H1 (cell line): Measurements from ENCODE around the gene P2RY8. TPM values are rescaled to one million over a fixed set of nuclear protein-coding genes. Genes with fewer than 3 reads are reported as not detected.

Experiments used
- CTCF ChIA-PET: fragments of 300-600 bp; sonication (Branson Sonifier 250); formaldehyde crosslinking; loops from one replicate; lab custom pipeline; 2021; ENCODE audit not compliant: partially characterized antibody; lab: Charles Lee
- POLR2A ChIA-PET: fragments of 300-600 bp; sonication (Branson Sonifier 250); formaldehyde crosslinking; loops from one replicate; lab custom pipeline; 2021; ENCODE audit warnings: inconsistent platforms; ENCODE audit not compliant: partially characterized antibody; lab: Charles Lee
- DNase-seq, 2 experiments: peaks; one replicate each; pipeline versions ENCODE4 v3.0.0 to v3.0.0-alpha.2; 2010 to 2022; ENCODE audit warnings: low spot score in 2 of 2, low read depth in 1 of 2, mixed read lengths in 1 of 2
- FAIRE-seq: peaks from 2 replicates; lab custom pipeline; 2011; peaks lifted over from hg19 to GRCh38; lab: Jason Lieb, UNC
- H2AFZ ChIP-seq: 2 replicates; pipeline ENCODE4 v1.8.1; 2012; ENCODE audit warnings: low read length, inconsistent platforms
- H2AK5ac ChIP-seq: 2 replicates; pipeline ENCODE4 v1.6.1; 2013; ENCODE audit warnings: low read depth, low read length
- H2BK120ac ChIP-seq: replicated peaks from 2 replicates; pipeline ENCODE3; 2013; ENCODE audit warnings: low read depth, low read length, inconsistent platforms
- H2BK12ac ChIP-seq: 2 replicates; pipeline ENCODE4 v1.6.1; 2013; ENCODE audit warnings: low read depth, low read length
- H2BK15ac ChIP-seq: 2 replicates; pipeline ENCODE4 v1.6.1; 2013; ENCODE audit warnings: low read length
- H2BK20ac ChIP-seq: 2 replicates; pipeline ENCODE4 v1.6.1; 2013; ENCODE audit warnings: low read length
- H2BK5ac ChIP-seq: 2 replicates; pipeline ENCODE4 v1.6.1; 2013; ENCODE audit warnings: low read depth, low read length
- H3K14ac ChIP-seq: 2 replicates; pipeline ENCODE4 v1.6.1; 2013; ENCODE audit warnings: inconsistent platforms; ENCODE audit not compliant: insufficient read length
- H3K18ac ChIP-seq: 2 replicates; pipeline ENCODE4 v1.6.1; 2013; ENCODE audit warnings: low read length; ENCODE audit errors: extremely low read depth
- H3K23ac ChIP-seq: 2 replicates; pipeline ENCODE4 v1.6.1; 2013; ENCODE audit warnings: inconsistent platforms; ENCODE audit not compliant: insufficient read length
- H3K23me2 ChIP-seq: 2 replicates; pipeline ENCODE4 v1.6.1; 2013; ENCODE audit warnings: low read depth, low read length
- H3K27ac ChIP-seq: 2 replicates; pipeline ENCODE4 v1.6.1; 2011; ENCODE audit warnings: low read depth, low read length, inconsistent platforms
- H3K27me3 ChIP-seq, 4 experiments: replicated peaks in 1 of 4; 1 replicate in 1 of 4; 2 replicates in 3 of 4; pipeline versions ENCODE4 v1.6.1 to v1.8.1; 2011 to 2013; ENCODE audit warnings: low read length in 3 of 4, mild to moderate bottlenecking in 3 of 4, inconsistent platforms in 2 of 4, mixed read lengths in 2 of 4, moderate library complexity in 1 of 4; ENCODE audit not compliant: control insufficient read depth in 3 of 4, insufficient read depth in 3 of 4; ENCODE audit errors: extremely low read depth in 1 of 4
- H3K36me3 ChIP-seq, 4 experiments: 2 replicates each; pipeline versions ENCODE4 v1.6.1 to v1.8.1; 2011 to 2013; ENCODE audit warnings: mild to moderate bottlenecking in 4 of 4, low read length in 3 of 4, moderate library complexity in 2 of 4, control low read depth in 1 of 4, inconsistent platforms in 1 of 4; ENCODE audit not compliant: insufficient read depth in 4 of 4, control insufficient read depth in 2 of 4
- H3K4ac ChIP-seq: replicated peaks from 2 replicates; pipeline ENCODE3; 2013; ENCODE audit warnings: low read length, low read depth, mixed read lengths, inconsistent platforms; ENCODE audit not compliant: insufficient read length
- H3K4me1 ChIP-seq, 4 experiments: replicated peaks in 1 of 4; 1 replicate in 1 of 4; 2 replicates in 3 of 4; pipeline versions ENCODE4 v1.6.1 to v1.8.1; 2011 to 2013; ENCODE audit warnings: low read length in 3 of 4, inconsistent platforms in 2 of 4, mixed read lengths in 1 of 4; ENCODE audit not compliant: insufficient read depth in 4 of 4, control insufficient read depth in 3 of 4
- H3K4me2 ChIP-seq, 2 experiments: 2 replicates each; pipeline versions ENCODE4 v1.6.1 to v1.8.1; 2011 to 2013; ENCODE audit warnings: low read depth in 2 of 2, low read length in 2 of 2, control low read depth in 1 of 2, inconsistent platforms in 1 of 2, mild to moderate bottlenecking in 1 of 2; ENCODE audit not compliant: insufficient read depth in 1 of 2
- H3K4me3 ChIP-seq, 4 experiments: fragments of 200-600, 300-600 bp in 1 of 4; sonication (generic), shearing (Covaris generic), sonication (Bioruptor Twin) in 1 of 4; 2 replicates each; pipeline versions ENCODE4 v1.5.1 to v1.8.1; 2011 to 2016; ENCODE audit warnings: low read length in 4 of 4, low read depth in 3 of 4, control low read depth in 2 of 4, inconsistent platforms in 2 of 4, mild to moderate bottlenecking in 2 of 4, mixed read lengths in 1 of 4, moderate library complexity in 1 of 4; ENCODE audit not compliant: insufficient read depth in 2 of 4; ENCODE audit errors: extremely low read depth in 1 of 4
- H3K56ac ChIP-seq: replicated peaks from 2 replicates; pipeline ENCODE3; 2013; ENCODE audit warnings: low read depth, mild to moderate bottlenecking, mixed read lengths, low read length, inconsistent platforms; ENCODE audit not compliant: insufficient read length
- H3K79me1 ChIP-seq: 2 replicates; pipeline ENCODE4 v1.6.1; 2013; ENCODE audit warnings: low read depth, low read length, control low read depth
- H3K79me2 ChIP-seq, 2 experiments: 2 replicates each; pipeline versions ENCODE4 v1.6.1 to v1.8.1; 2012 to 2013; ENCODE audit warnings: low read length in 2 of 2, mild to moderate bottlenecking in 2 of 2, inconsistent platforms in 1 of 2; ENCODE audit not compliant: insufficient read depth in 2 of 2, control insufficient read depth in 1 of 2
- H3K9ac ChIP-seq, 4 experiments: replicated peaks in 1 of 4; 1 replicate in 1 of 4; 2 replicates in 3 of 4; pipeline versions ENCODE4 v1.6.1 to v1.8.1; 2011 to 2013; ENCODE audit warnings: low read depth in 3 of 4, low read length in 3 of 4, control low read depth in 2 of 4, mild to moderate bottlenecking in 2 of 4, moderate library complexity in 2 of 4, inconsistent platforms in 1 of 4; ENCODE audit errors: extremely low read depth in 1 of 4
- H3K9me3 ChIP-seq, 2 experiments: 2 replicates each; pipeline versions ENCODE4 v1.6.1 to v1.8.1; 2012 to 2013; ENCODE audit warnings: mild to moderate bottlenecking in 2 of 2, moderate library complexity in 2 of 2, control low read depth in 1 of 2, inconsistent platforms in 1 of 2, low read depth in 1 of 2, low read length in 1 of 2, mixed read lengths in 1 of 2; ENCODE audit not compliant: insufficient read depth in 2 of 2
- H4K20me1 ChIP-seq, 2 experiments: replicated peaks in 1 of 2; 2 replicates each; pipeline versions ENCODE3 to v1.8.1; 2011 to 2013; ENCODE audit warnings: inconsistent platforms in 2 of 2, low read length in 2 of 2, mild to moderate bottlenecking in 1 of 2; ENCODE audit not compliant: insufficient read depth in 2 of 2, control insufficient read depth in 1 of 2
- H4K5ac ChIP-seq: 2 replicates; pipeline ENCODE4 v1.6.1; 2013; ENCODE audit warnings: low read length, low read depth, mixed read lengths, inconsistent platforms; ENCODE audit not compliant: insufficient read length
- H4K8ac ChIP-seq: 2 replicates; pipeline ENCODE4 v1.8.0; 2013; ENCODE audit warnings: mild to moderate bottlenecking, moderate library complexity, low read length, inconsistent platforms; ENCODE audit not compliant: insufficient read depth; ENCODE audit errors: extremely low read depth
- H4K91ac ChIP-seq: replicated peaks from 2 replicates; pipeline ENCODE3; 2013; ENCODE audit warnings: low read length, mixed read lengths, inconsistent platforms; ENCODE audit not compliant: insufficient read length
- JUN ChIP-seq: IDR thresholded peaks from 2 replicates; pipeline ENCODE4 v1.6.1; 2011; ENCODE audit warnings: low read depth, mild to moderate bottlenecking, improper control_type of control experiment, low read length
- POLR2AphosphoS5 ChIP-seq: IDR thresholded peaks from 2 replicates; pipeline ENCODE4 v1.6.1; 2011; ENCODE audit warnings: low read depth, low read length
- RXRA ChIP-seq: IDR thresholded peaks from 2 replicates; pipeline ENCODE4 v1.6.1; 2011; ENCODE audit warnings: low read depth, mild to moderate bottlenecking, low read length, moderate library complexity; ENCODE audit not compliant: insufficient read depth
- SUZ12 ChIP-seq: fragments of 200-600 bp; sonication (generic); IDR thresholded peaks from 2 replicates; pipeline ENCODE4 v1.6.1; 2012; ENCODE audit warnings: mild to moderate bottlenecking, inconsistent platforms, low read length, moderate library complexity, mixed read lengths
- TAF1 ChIP-seq: IDR thresholded peaks from 2 replicates; pipeline ENCODE4 v1.6.1; 2011; ENCODE audit warnings: mild to moderate bottlenecking, low read depth, low read length
- WGBS, 2 experiments: shearing (Covaris generic) in 1 of 2; methylation state at CpG; one replicate each; pipeline versions ENCODE4 v1.1.6 to v1.1.7; 2013 to 2015; ENCODE audit warnings: low lambda C conversion rate in 2 of 2, mixed read lengths in 2 of 2, inconsistent platforms in 1 of 2, low coverage in 1 of 2, missing lambda C conversion rate in 1 of 2; ENCODE audit not compliant: insufficient replicate concordance in 2 of 2, insufficient coverage in 1 of 2, insufficient read length in 1 of 2; ENCODE audit errors: extremely low coverage in 1 of 2, missing lambda C conversion rate in 1 of 2; 5-methylcytosine and 5-hydroxymethylcytosine counted together
- polyA plus RNA-seq, 7 experiments: library from polyadenylated mRNA; depleted of rRNA in 3 of 7; stranded (reverse) in 5 of 7; unstranded in 2 of 7; fragments of >200 nt in 5 of 7; fragments of 200-250 nt in 2 of 7; gene quantifications; 1 replicate in 5 of 7; 2 replicates in 1 of 7; 4 replicates in 1 of 7; pipeline versions ENCODE4 v1.2.1 to v1.2.3, GENCODE V29; 2011 to 2013; ENCODE audit warnings: missing spikeins in 2 of 7, mixed read lengths in 2 of 7
- total RNA-seq: library from RNA; stranded (reverse); fragmentation: NEBNext Ultra II Directional; extraction: Animal tissue kit (Norgen Biotek cat#: 25700); gene quantifications from 2 replicates; pipeline ENCODE4 v1.2.1, GENCODE V29; 2021
- TF ChIP-seq, protein P1 (sequence below): IDR thresholded peaks from 2 replicates; pipeline ENCODE4 v1.6.1; 2011; ENCODE audit warnings: low read length, improper control_type of control experiment

Gene P2RY8
- total and polyA plus RNA-seq, 2 of the 8 experiments (the other 6 are each of a cell fraction or from before 2014, with no cell fraction given): 0.09 to 0.15 TPM

DNA sequence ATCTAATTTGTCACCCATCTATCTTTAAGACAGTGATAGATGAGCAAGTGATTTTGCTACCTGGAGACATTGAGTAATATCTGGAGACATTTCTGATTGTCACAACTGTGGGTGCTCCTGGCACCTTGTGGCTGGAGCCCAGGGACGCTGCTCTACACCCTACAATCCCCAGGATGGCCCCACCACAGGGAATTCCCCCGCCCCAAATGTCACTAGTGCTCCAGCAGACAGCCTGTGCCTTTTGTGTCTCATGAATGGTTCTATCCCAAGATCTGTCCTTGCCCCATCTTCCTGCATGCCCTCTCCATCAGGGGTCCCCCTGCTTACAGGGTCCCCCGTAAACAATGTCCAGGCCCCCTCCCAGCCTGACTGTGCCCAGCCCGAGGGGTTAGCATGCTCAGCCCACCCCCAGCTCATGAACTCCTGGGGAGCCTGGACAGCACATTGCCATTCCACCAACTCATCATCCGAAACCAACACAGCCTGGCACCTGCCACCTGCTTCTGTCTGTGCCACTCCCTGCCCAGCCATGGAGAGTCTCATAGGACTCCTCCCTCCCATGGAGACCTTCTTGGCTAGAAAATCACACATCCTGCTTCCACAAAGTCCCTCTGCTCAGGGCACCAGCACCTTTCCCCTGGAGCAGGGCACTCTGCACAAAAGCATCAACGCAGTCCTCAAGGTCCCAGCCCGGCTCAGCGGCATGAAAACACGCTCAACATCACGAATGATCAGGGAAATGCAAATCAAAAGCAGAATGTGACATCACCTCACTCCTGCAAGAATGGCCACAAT, 5.7 kb downstream of the P2RY8 start:
- Histone ChIP-seq H3K27ac (no peak overlapping the region), H3K14ac (no peak overlapping the region), H2BK120ac (no peak overlapping the region), H3K4ac (no peak overlapping the region), H4K91ac (no peak overlapping the region), H2AFZ (no peak overlapping the region), H3K9me3 (no peaks in the 10 kb centered on the region), H3K23ac (no peak overlapping the region), H4K8ac (no peak overlapping the region), H2BK20ac (no peak overlapping the region), H4K20me1 (peaks cover 0 to 2% of the 10 kb centered on the region in 2 experiments), H4K5ac (no peak overlapping the region), H3K36me3 (no peaks in the 10 kb centered on the region), H2BK15ac (no peak overlapping the region), H3K4me2 (no peak overlapping the region), H3K4me1 (peaks cover 0 to 2% (median 0%) of the 10 kb centered on the region in 4 experiments; a peak in 2 of 7 replicates), H3K56ac (no peak overlapping the region), H2BK5ac (no peak overlapping the region), H3K79me2 (no peaks in the 10 kb centered on the region), H3K18ac (no peak overlapping the region), H3K9ac (no peak overlapping the region), H3K23me2 (peaks cover 10% of the 10 kb centered on the region; the same call in 1 of the 2 replicates), H3K27me3 (no peaks in the 10 kb centered on the region), H3K4me3 (no peak overlapping the region), H2BK12ac (no peak overlapping the region), H3K79me1 (no peaks in the 10 kb centered on the region), H2AK5ac (0 out of 2 replicates have a peak overlapping the region, but pooled peaks have one; percentile 48)
- CTCF ChIA-PET: no interaction called here
- WGBS, 2 experiments: 85% methylated on average over 9 of the region's 10 CpGs; no CpG with 5 or more reads in 1 of the 2 experiments
- FAIRE-seq: no peak
- no peak for TF ChIP-seq JUN
- TF ChIP-seq RXRA: no peak
- TF ChIP-seq, protein P1, sequence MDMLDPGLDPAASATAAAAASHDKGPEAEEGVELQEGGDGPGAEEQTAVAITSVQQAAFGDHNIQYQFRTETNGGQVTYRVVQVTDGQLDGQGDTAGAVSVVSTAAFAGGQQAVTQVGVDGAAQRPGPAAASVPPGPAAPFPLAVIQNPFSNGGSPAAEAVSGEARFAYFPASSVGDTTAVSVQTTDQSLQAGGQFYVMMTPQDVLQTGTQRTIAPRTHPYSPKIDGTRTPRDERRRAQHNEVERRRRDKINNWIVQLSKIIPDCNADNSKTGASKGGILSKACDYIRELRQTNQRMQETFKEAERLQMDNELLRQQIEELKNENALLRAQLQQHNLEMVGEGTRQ: no peak
- no peak for TF ChIP-seq SUZ12
- TF ChIP-seq POLR2AphosphoS5: no peak
- TF ChIP-seq TAF1: no peak
- POLR2A ChIA-PET: no interaction called here
- DNase-seq: peak in 1 of 2 experiments; percentile 36
